Measurements from ENCODE around the gene MYH10.

The MYH10 gene

DNA sequence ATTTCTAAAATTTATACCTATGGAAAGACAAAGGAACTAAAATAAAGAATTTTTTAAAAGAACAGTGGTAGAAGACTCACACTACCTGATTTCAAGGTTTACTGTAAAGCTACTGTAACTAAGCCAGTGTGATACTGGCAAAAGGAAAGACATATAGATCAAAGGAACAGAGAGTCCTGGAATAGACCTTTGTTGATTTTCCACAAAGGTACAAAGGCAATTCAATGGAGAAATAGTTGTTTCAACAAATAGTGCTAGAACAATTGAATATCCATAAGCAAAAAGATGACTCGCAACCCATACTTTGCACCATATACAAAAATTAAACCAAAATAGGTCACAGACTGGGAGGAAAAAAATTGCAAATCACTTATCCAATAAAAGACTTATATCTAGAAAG is 36.7 kb downstream of the MYH10 start:
- H3K4me2 ChIP-seq (ENCODE audit: low read depth, low read length), result no peak overlapping the region
- H3K9me2 ChIP-seq (replicated peaks; ENCODE audit: insufficient read depth, low read length), result no peaks in the 10 kb centered on the region
- H3K79me2 ChIP-seq (ENCODE audit: low read length), result no peaks in the 10 kb centered on the region
- H4K20me1 ChIP-seq (ENCODE audit: insufficient read depth, low read length), result no peaks in the 10 kb centered on the region
- 0 out of 2 replicates have a peak, but pooled peaks cover 2% of the 10 kb centered on the region for H3K4me1 ChIP-seq (ENCODE audit: low read length)
- DNase-seq, result no peak
- H3F3A ChIP-seq (ENCODE audit: insufficient read depth, low read length), result no peaks in the 10 kb centered on the region
- H3K27ac ChIP-seq (ENCODE audit: low read length), result no peak overlapping the region
- no peaks in the 10 kb centered on the region for H3K27me3 ChIP-seq (replicated peaks; ENCODE audit: insufficient read depth, low read length)
- H3K9me3 ChIP-seq (replicated peaks; ENCODE audit: insufficient read depth, low read length), result no peaks in the 10 kb centered on the region
- no peak overlapping the region for H3K9ac ChIP-seq (ENCODE audit: low read length)
- no peaks in the 10 kb centered on the region for H3K36me3 ChIP-seq (replicated peaks; ENCODE audit: insufficient read depth, low read length)
- TF ChIP-seq, protein P1, sequence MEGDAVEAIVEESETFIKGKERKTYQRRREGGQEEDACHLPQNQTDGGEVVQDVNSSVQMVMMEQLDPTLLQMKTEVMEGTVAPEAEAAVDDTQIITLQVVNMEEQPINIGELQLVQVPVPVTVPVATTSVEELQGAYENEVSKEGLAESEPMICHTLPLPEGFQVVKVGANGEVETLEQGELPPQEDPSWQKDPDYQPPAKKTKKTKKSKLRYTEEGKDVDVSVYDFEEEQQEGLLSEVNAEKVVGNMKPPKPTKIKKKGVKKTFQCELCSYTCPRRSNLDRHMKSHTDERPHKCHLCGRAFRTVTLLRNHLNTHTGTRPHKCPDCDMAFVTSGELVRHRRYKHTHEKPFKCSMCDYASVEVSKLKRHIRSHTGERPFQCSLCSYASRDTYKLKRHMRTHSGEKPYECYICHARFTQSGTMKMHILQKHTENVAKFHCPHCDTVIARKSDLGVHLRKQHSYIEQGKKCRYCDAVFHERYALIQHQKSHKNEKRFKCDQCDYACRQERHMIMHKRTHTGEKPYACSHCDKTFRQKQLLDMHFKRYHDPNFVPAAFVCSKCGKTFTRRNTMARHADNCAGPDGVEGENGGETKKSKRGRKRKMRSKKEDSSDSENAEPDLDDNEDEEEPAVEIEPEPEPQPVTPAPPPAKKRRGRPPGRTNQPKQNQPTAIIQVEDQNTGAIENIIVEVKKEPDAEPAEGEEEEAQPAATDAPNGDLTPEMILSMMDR (IDR thresholded peaks at IDR 0.05; ENCODE audit: low read length), result no peak
- TF ChIP-seq EZH2phosphoT487 (IDR thresholded peaks at IDR 0.05; ENCODE audit: low read length), result no peak
- no peak for TF ChIP-seq EZH2 (optimal IDR thresholded peaks at IDR 0.05; ENCODE audit: low read depth, low read length)
- no peak overlapping the region for H3K4me3 ChIP-seq (ENCODE audit: low read length)
- H2AFZ ChIP-seq (ENCODE audit: low read length), result no peak overlapping the region

GRCh38 chr17:8593276-8593675 is 37.2 kb downstream of the MYH10 start:
- no peaks in the 10 kb centered on the region for H3K79me2 ChIP-seq (ENCODE audit: low read length)
- H3K9me3 ChIP-seq (replicated peaks; ENCODE audit: insufficient read depth, low read length), result no peaks in the 10 kb centered on the region
- H3K27me3 ChIP-seq (replicated peaks; ENCODE audit: insufficient read depth, low read length), result no peaks in the 10 kb centered on the region
- 0 out of 2 replicates have a peak, but pooled peaks cover 2% of the 10 kb centered on the region for H3K4me1 ChIP-seq (ENCODE audit: low read length)
- no peak overlapping the region for H3K4me3 ChIP-seq (ENCODE audit: low read length)
- H3K36me3 ChIP-seq (replicated peaks; ENCODE audit: insufficient read depth, low read length), result no peaks in the 10 kb centered on the region
- no peak overlapping the region for H3K9ac ChIP-seq (ENCODE audit: low read length)
- no peaks in the 10 kb centered on the region for H3F3A ChIP-seq (ENCODE audit: insufficient read depth, low read length)
- H3K9me2 ChIP-seq (replicated peaks; ENCODE audit: insufficient read depth, low read length), result no peaks in the 10 kb centered on the region
- DNase-seq, result no peak
- no peak overlapping the region for H2AFZ ChIP-seq (ENCODE audit: low read length)
- no peak overlapping the region for H3K4me2 ChIP-seq (ENCODE audit: low read depth, low read length)
- no peak overlapping the region for H3K27ac ChIP-seq (ENCODE audit: low read length)
- TF ChIP-seq EZH2phosphoT487 (IDR thresholded peaks at IDR 0.05; ENCODE audit: low read length) (no peak), EZH2 (optimal IDR thresholded peaks at IDR 0.05; ENCODE audit: low read depth, low read length) (no peak)
- no peaks in the 10 kb centered on the region for H4K20me1 ChIP-seq (ENCODE audit: insufficient read depth, low read length)

DNA sequence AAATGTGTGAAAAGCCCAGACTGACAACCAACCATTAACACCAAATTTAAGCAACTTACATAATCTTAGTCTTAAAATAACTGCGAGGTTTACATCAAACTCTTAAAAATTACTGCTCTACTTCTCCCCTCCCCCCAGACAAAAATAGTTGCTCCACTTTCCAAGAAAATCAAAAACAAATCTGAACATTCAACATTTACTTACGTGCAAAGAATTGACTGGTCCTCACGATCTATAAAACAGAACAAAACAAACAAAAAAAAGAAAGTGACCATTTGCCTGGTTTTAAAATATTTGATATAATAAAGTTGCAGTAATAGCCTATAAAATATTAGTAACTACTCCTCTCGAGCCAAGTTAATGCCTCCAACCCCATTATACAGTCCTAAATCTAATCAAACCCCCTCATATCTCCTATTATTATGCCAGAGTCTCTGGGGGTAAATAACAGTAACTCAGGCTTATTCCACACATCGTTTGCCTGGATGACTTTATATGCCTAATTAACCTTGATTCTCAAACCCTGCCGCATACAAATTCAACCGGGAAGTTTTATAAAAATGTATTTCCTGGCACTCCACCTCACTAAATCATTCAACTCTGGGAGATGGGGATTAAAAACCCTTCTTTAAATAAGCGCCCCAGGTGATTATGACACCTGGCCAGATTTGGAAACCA is 41.5 kb downstream of the MYH10 start:
- no peaks in the 10 kb centered on the region for H3K79me2 ChIP-seq (ENCODE audit: low read length)
- no peaks in the 10 kb centered on the region for H3K9me3 ChIP-seq (replicated peaks; ENCODE audit: insufficient read depth, low read length)
- H3K4me2 ChIP-seq (ENCODE audit: low read depth, low read length), result no peak overlapping the region
- no peak overlapping the region for H3K9ac ChIP-seq (ENCODE audit: low read length)
- no peak overlapping the region for H2AFZ ChIP-seq (ENCODE audit: low read length)
- H4K20me1 ChIP-seq (ENCODE audit: insufficient read depth, low read length), result no peaks in the 10 kb centered on the region
- no peaks in the 10 kb centered on the region for H3K27me3 ChIP-seq (replicated peaks; ENCODE audit: insufficient read depth, low read length)
- TF ChIP-seq EZH2phosphoT487 (IDR thresholded peaks at IDR 0.05; ENCODE audit: low read length), result no peak
- TF ChIP-seq, protein P1 (IDR thresholded peaks at IDR 0.05; ENCODE audit: low read length), result no peak
- no peak for TF ChIP-seq EZH2 (optimal IDR thresholded peaks at IDR 0.05; ENCODE audit: low read depth, low read length)
- no peaks in the 10 kb centered on the region for H3K36me3 ChIP-seq (replicated peaks; ENCODE audit: insufficient read depth, low read length)
- H3K27ac ChIP-seq (ENCODE audit: low read length), result no peak overlapping the region
- no peak overlapping the region for H3K4me3 ChIP-seq (ENCODE audit: low read length)
- H3F3A ChIP-seq (ENCODE audit: insufficient read depth, low read length), result no peaks in the 10 kb centered on the region
- no peak for DNase-seq
- H3K4me1 ChIP-seq (ENCODE audit: low read length), result 0 out of 2 replicates have a peak, but pooled peaks cover 2% of the 10 kb centered on the region
- no peaks in the 10 kb centered on the region for H3K9me2 ChIP-seq (replicated peaks; ENCODE audit: insufficient read depth, low read length)

DNA sequence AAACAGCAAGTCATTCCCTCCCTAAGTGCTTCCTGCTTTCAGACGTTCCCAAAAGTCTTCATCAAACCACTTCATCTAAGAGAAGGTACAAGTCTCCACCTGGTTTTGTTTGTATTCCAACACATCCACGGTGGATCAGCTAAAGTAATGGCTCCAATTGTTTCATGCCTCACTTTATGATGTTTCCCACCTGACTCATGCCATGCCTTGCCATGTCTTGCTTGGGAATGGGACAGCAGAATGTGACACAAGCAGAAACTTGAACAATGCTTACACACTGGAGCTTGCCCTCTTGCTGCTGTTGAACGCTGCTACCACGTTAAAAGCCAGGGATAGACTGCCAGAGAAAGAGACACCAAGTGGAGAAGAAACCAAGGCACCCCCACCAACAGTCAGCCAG is 43.8 kb downstream of the MYH10 start:
- no peak overlapping the region for H2AFZ ChIP-seq (ENCODE audit: low read length)
- TF ChIP-seq, protein P1 (IDR thresholded peaks at IDR 0.05; ENCODE audit: low read length), result no peak
- no peak for TF ChIP-seq EZH2 (optimal IDR thresholded peaks at IDR 0.05; ENCODE audit: low read depth, low read length)
- TF ChIP-seq EZH2phosphoT487 (IDR thresholded peaks at IDR 0.05; ENCODE audit: low read length), result no peak
- H3F3A ChIP-seq (ENCODE audit: insufficient read depth, low read length), result no peaks in the 10 kb centered on the region
- H3K4me3 ChIP-seq (ENCODE audit: low read length), result no peak overlapping the region
- H4K20me1 ChIP-seq (ENCODE audit: insufficient read depth, low read length), result no peaks in the 10 kb centered on the region
- no peak for DNase-seq
- no peaks in the 10 kb centered on the region for H3K9me3 ChIP-seq (replicated peaks; ENCODE audit: insufficient read depth, low read length)
- H3K27me3 ChIP-seq (replicated peaks; ENCODE audit: insufficient read depth, low read length), result no peaks in the 10 kb centered on the region
- H3K36me3 ChIP-seq (replicated peaks; ENCODE audit: insufficient read depth, low read length), result no peaks in the 10 kb centered on the region
- no peak overlapping the region for H3K4me2 ChIP-seq (ENCODE audit: low read depth, low read length)
- no peak overlapping the region for H3K27ac ChIP-seq (ENCODE audit: low read length)
- 0 out of 2 replicates have a peak, but pooled peaks cover 2% of the 10 kb centered on the region for H3K4me1 ChIP-seq (ENCODE audit: low read length)
- no peaks in the 10 kb centered on the region for H3K79me2 ChIP-seq (ENCODE audit: low read length)
- no peak overlapping the region for H3K9ac ChIP-seq (ENCODE audit: low read length)
- no peaks in the 10 kb centered on the region for H3K9me2 ChIP-seq (replicated peaks; ENCODE audit: insufficient read depth, low read length)

Data from MM.1S (cell line).